Gastrocnemius medialis (tissue), 4 donors: ENCODE results near the gene PIAS1.

Experiments used
- CTCF ChIP-seq, 5 experiments: fragments of 450-650 bp in 3 of 5; fragments of 200-600 bp in 2 of 5; sonication (generic) in 2 of 5; IDR thresholded peaks in 4 of 5; conservative IDR thresholded peaks in 1 of 5; 1 replicate in 4 of 5; 2 replicates in 1 of 5; pipeline ENCODE4 v1.5.1; 2016 to 2019; ENCODE audit warnings: antibody characterized with exemption in 5 of 5, mild to moderate bottlenecking in 3 of 5, moderate library complexity in 3 of 5
- POLR2A ChIP-seq, 2 donors: fragments of 450-650 bp; IDR thresholded peaks; one replicate each; pipeline ENCODE4 v1.6.1; 2017; ENCODE audit warnings: antibody characterized with exemption in 2 of 2, mild to moderate bottlenecking in 2 of 2, moderate library complexity in 2 of 2

- no peak for TF ChIP-seq CTCF (IDR thresholded peaks at IDR 0.05 in 4 of 5, conservative IDR thresholded peaks at IDR 0.05 in 1 of 5)
- no peak for TF ChIP-seq POLR2A (IDR thresholded peaks at IDR 0.05)
These were observed 75.0 kb downstream of the PIAS1 start for GRCh38 chr15:68129072-68129471.
